IMR-90 (cell line): ENCODE measurements around the gene CLDN24. TPM values are rescaled to one million over a fixed set of nuclear protein-coding genes. Genes with fewer than 3 reads are reported as not detected.
A peak's percentile ranks its signal among the peaks of the same experiment; 100 is the strongest.

Source experiments
- ATAC-seq: fragments of 200-7000 bp; cut with Tn5 transposase; 2 replicates; pipeline ENCODE4 v1.9.1; 2020; ENCODE audit warnings: low read depth, mild to moderate bottlenecking, moderate library complexity
- BruUV-seq: library from RNA; stranded (reverse); fragments of 400-500 nt; replicated peaks from 2 replicates; lab custom pipeline; 2021; lab: Mats Ljungman, UMichigan
- CTCF ChIA-PET: fragments of 300-600 bp; formaldehyde crosslinking; extraction: SDS; loops from one replicate; lab custom pipeline; 2021; ENCODE audit warnings: antibody characterized with exemption; lab: Yijun Ruan, JAX
- POLR2A ChIA-PET: fragments of 300-600 bp; sonication (Branson Sonifier 250); formaldehyde crosslinking; loops from one replicate; lab custom pipeline; 2022; ENCODE audit warnings: antibody characterized with exemption; ENCODE audit not compliant: unreplicated experiment; lab: Charles Lee
- DNase-seq: peaks from one replicate; pipeline ENCODE4 v3.0.0; 2013
- H2AFZ ChIP-seq: replicated peaks from 2 replicates; pipeline ENCODE3; 2013; ENCODE audit warnings: low read length, mild to moderate bottlenecking; ENCODE audit not compliant: poor library complexity
- H2AK5ac ChIP-seq: 2 replicates; pipeline ENCODE4 v1.6.1; 2013; ENCODE audit warnings: low read depth, low read length, inconsistent platforms
- H2AK9ac ChIP-seq: replicated peaks from 2 replicates; pipeline ENCODE3; 2013; ENCODE audit warnings: mild to moderate bottlenecking, low read depth, low read length, moderate library complexity; ENCODE audit not compliant: poor library complexity
- H2BK120ac ChIP-seq: 2 replicates; pipeline ENCODE4 v1.6.1; 2013; ENCODE audit warnings: low read depth, low read length, inconsistent platforms
- H2BK15ac ChIP-seq: 3 replicates; pipeline ENCODE4 v1.6.1; 2013; ENCODE audit warnings: low read depth, low read length, inconsistent platforms
- H2BK20ac ChIP-seq: 2 replicates; pipeline ENCODE4 v1.6.1; 2013; ENCODE audit warnings: low read depth, mild to moderate bottlenecking, inconsistent platforms, low read length, moderate library complexity
- H2BK5ac ChIP-seq: 2 replicates; pipeline ENCODE4 v1.6.1; 2013; ENCODE audit warnings: mild to moderate bottlenecking, low read depth, low read length, inconsistent platforms; ENCODE audit not compliant: poor library complexity, severe bottlenecking
- H3K14ac ChIP-seq: replicated peaks from 2 replicates; pipeline ENCODE4 v1.6.1; 2013; ENCODE audit warnings: low read depth, low read length, inconsistent platforms
- H3K18ac ChIP-seq: 2 replicates; pipeline ENCODE4 v1.6.1; 2013; ENCODE audit warnings: low read depth, low read length, control low read depth
- H3K23ac ChIP-seq: 2 replicates; pipeline ENCODE4 v1.6.1; 2013; ENCODE audit warnings: low read depth, low read length, inconsistent platforms
- H3K27ac ChIP-seq: 2 replicates; pipeline ENCODE4 v1.5.1; 2013; ENCODE audit warnings: mild to moderate bottlenecking, control low read depth, low read length; ENCODE audit not compliant: insufficient read depth
- H3K27me3 ChIP-seq: 2 replicates; pipeline ENCODE4 v1.6.1; 2013; ENCODE audit warnings: low read length; ENCODE audit not compliant: control insufficient read depth, insufficient read depth
- H3K36me3 ChIP-seq: 2 replicates; pipeline ENCODE4 v1.6.1; 2013; ENCODE audit warnings: low read length, mixed read lengths; ENCODE audit not compliant: control insufficient read depth, insufficient read depth
- H3K4ac ChIP-seq: 2 replicates; pipeline ENCODE4 v1.6.1; 2013; ENCODE audit warnings: low read depth, low read length, inconsistent platforms
- H3K4me1 ChIP-seq: 2 replicates; pipeline ENCODE4 v1.6.1; 2013; ENCODE audit warnings: low read length, mixed read lengths; ENCODE audit not compliant: control insufficient read depth, insufficient read depth
- H3K4me2 ChIP-seq: 2 replicates; pipeline ENCODE4 v1.6.1; 2013; ENCODE audit warnings: low read depth, mild to moderate bottlenecking, control low read depth, low read length, moderate library complexity
- H3K4me3 ChIP-seq: 2 replicates; pipeline ENCODE4 v1.5.1; 2013; ENCODE audit warnings: low read depth, mild to moderate bottlenecking, control low read depth, low read length, moderate library complexity; ENCODE audit not compliant: insufficient read depth
- H3K56ac ChIP-seq: 2 replicates; pipeline ENCODE4 v1.6.1; 2013; ENCODE audit warnings: low read length, inconsistent platforms; ENCODE audit not compliant: insufficient read depth; ENCODE audit errors: extremely low read depth
- H3K79me1 ChIP-seq, 2 experiments: 2 replicates each; pipeline ENCODE4 v1.6.1; 2013; ENCODE audit warnings: low read length in 2 of 2, inconsistent platforms in 1 of 2, low read depth in 1 of 2
- H3K9ac ChIP-seq: 2 replicates; pipeline ENCODE4 v1.6.1; 2013; ENCODE audit warnings: low read depth, low read length, control low read depth
- H3K9me1 ChIP-seq: 2 replicates; pipeline ENCODE4 v1.6.1; 2013; ENCODE audit warnings: low read length, inconsistent platforms; ENCODE audit not compliant: insufficient read depth
- H3K9me3 ChIP-seq: 2 replicates; pipeline ENCODE4 v1.6.1; 2013; ENCODE audit warnings: low read length; ENCODE audit not compliant: control insufficient read depth, insufficient read depth
- H4K20me1 ChIP-seq: 2 replicates; pipeline ENCODE4 v1.6.1; 2013; ENCODE audit warnings: low read length, inconsistent platforms; ENCODE audit not compliant: insufficient read depth
- H4K5ac ChIP-seq: 2 replicates; pipeline ENCODE4 v1.6.1; 2013; ENCODE audit warnings: mild to moderate bottlenecking, low read depth, low read length, control low read depth
- H4K8ac ChIP-seq, 2 experiments: 2 replicates each; pipeline ENCODE4 v1.6.1; 2013; ENCODE audit warnings: low read depth in 2 of 2, low read length in 2 of 2, control low read depth in 1 of 2, inconsistent platforms in 1 of 2
- H4K91ac ChIP-seq: 2 replicates; pipeline ENCODE4 v1.6.1; 2013; ENCODE audit warnings: low read depth, low read length, inconsistent platforms; ENCODE audit not compliant: insufficient read depth
- CHD1 ChIP-seq: IDR thresholded peaks from 2 replicates; pipeline ENCODE4 v1.6.1; 2012; ENCODE audit warnings: low read depth, low read length, improper control_type of control experiment
- ELK1 ChIP-seq: fragments of 150-350 bp; IDR thresholded peaks from 2 replicates; pipeline ENCODE4 v1.6.1; 2016; ENCODE audit warnings: low read depth, mild to moderate bottlenecking, low read length, moderate library complexity, borderline replicate concordance
- MAFK ChIP-seq: IDR thresholded peaks from 2 replicates; pipeline ENCODE4 v1.6.1; 2012; ENCODE audit warnings: low read depth, low read length, improper control_type of control experiment
- RAD21 ChIP-seq: IDR thresholded peaks from 2 replicates; pipeline ENCODE4 v1.6.1; 2012; ENCODE audit warnings: low read length, improper control_type of control experiment
- RCOR1 ChIP-seq: IDR thresholded peaks from 2 replicates; pipeline ENCODE4 v1.6.1; 2012; ENCODE audit warnings: mild to moderate bottlenecking, low read length, improper control_type of control experiment; ENCODE audit not compliant: insufficient replicate concordance
- USF2 ChIP-seq: fragments of 150-350 bp; IDR thresholded peaks from 2 replicates; pipeline ENCODE4 v1.6.1; 2017; ENCODE audit warnings: mild to moderate bottlenecking, antibody characterized with exemption, low read length, low read depth
- WGBS, 2 experiments: methylation state at CpG; one replicate each; pipeline versions ENCODE4 v1.1.5 to v1.1.7; 2013; ENCODE audit warnings: missing lambda C conversion rate in 2 of 2; ENCODE audit not compliant: insufficient read length in 1 of 2; ENCODE audit errors: extremely low coverage in 2 of 2; 5-methylcytosine and 5-hydroxymethylcytosine counted together
- dilution Hi-C: fragments of 300-500 bp; cut with HindIII; formaldehyde crosslinking; loops from one replicate; pipeline ENCODE4 v1.14.3; 2018; ENCODE audit warnings: low sequenced_read_pairs; ENCODE audit not compliant: unreplicated experiment
- in situ Hi-C: fragments of 300-500 bp; cut with MboI; formaldehyde crosslinking; loops from 3 replicates; pipeline ENCODE4 v1.14.3; 2019; ENCODE audit warnings: low sequenced_read_pairs, inconsistent platforms, mixed read lengths
- intact Hi-C: fragments of 100-400 bp; cut with micrococcal nuclease; formaldehyde crosslinking; loops from 2 replicates; pipeline ENCODE4 v1.10.0; 2022
- polyA plus RNA-seq, 3 experiments: library from polyadenylated mRNA; depleted of rRNA; stranded (reverse); fragments of >200 nt; gene quantifications; 2 replicates each; pipeline ENCODE4 v1.2.3, GENCODE V29; 2012; ENCODE audit warnings: low replicate concordance in 1 of 3
- total RNA-seq: library from RNA; depleted of rRNA; stranded (reverse); fragments of >200 nt; gene quantifications from 2 replicates; pipeline ENCODE4 v1.2.3, GENCODE V29; 2012

CLDN24 gene
- total and polyA plus RNA-seq, 2 of the 4 experiments (the other 2 are of a cell fraction) = not detected

DNA sequence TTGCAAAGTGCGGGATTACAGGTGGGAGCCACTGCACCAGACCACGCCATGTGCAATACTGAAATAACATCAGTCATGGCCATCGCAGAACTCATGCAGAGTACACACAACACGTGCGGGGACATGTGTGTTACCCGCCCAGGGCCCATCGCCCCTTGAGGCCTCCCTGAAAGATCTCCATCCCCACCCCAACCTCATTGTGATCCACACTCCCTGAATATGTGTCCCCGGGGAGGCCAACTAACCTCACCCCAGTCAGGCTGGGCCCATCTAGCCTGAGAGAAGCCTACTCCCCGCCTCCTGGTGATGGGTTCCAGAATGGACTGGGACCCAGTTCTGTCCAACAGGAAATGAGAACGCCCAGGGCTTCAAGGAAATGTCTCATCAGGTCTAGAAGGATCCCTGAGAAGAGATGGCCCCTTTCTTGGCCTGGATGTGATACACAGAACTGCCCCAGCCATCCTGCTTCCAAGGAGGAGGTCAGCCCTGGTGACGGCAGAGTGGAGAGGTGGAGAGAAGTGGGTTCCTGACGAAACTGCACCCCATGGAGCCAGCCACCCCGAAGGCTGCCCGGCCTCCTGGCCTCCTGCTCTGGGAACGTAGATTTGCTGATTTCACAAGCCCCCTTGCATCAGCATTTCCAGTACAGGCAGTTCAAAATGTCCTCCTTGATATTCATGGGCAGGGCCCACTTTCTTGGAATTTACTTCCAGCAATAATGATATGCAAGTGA is 22.5 kb upstream of the CLDN24 start:
- Histone ChIP-seq H2BK5ac (no peak overlapping the region), H4K20me1 (no peaks in the 10 kb centered on the region), H4K5ac (no peak overlapping the region), H2AFZ (peak overlapping the region; percentile 72), H3K4ac (no peak overlapping the region; the same call in 1 of the 2 replicates), H3K4me1 (peaks cover 10% of the 10 kb centered on the region; the same call in 1 of the 2 replicates), H2AK9ac (no peak overlapping the region), H3K27ac (no peak overlapping the region), H3K9ac (no peak overlapping the region), H3K4me3 (no peak overlapping the region), H3K18ac (no peak overlapping the region), H4K91ac (no peak overlapping the region), H3K14ac (no peak overlapping the region), H3K79me1 (no peaks in the 10 kb centered on the region), H2BK20ac (no peak overlapping the region), H3K36me3 (no peaks in the 10 kb centered on the region), H3K9me3 (no peaks in the 10 kb centered on the region), H3K27me3 (no peaks in the 10 kb centered on the region), H2AK5ac (no peak overlapping the region), H3K56ac (no peak overlapping the region), H3K23ac (no peak overlapping the region), H2BK15ac (no peak overlapping the region), H3K4me2 (no peak overlapping the region), H2BK120ac (no peak overlapping the region), H3K9me1 (0 out of 2 replicates have a peak, but pooled peaks cover 5% of the 10 kb centered on the region), H4K8ac (no peak overlapping the region)
- WGBS, 2 experiments = 100% methylated on average over 2 of the region's 15 CpGs; no CpG with 5 or more reads in 1 of the 2 experiments
- no peak for TF ChIP-seq RCOR1
- no peak for TF ChIP-seq USF2
- no peak for TF ChIP-seq RAD21
- no peak for TF ChIP-seq ELK1
- no peak for TF ChIP-seq CHD1
- TF ChIP-seq MAFK = no peak
- BruUV-seq = no TSS peak
- ChIA-PET POLR2A (no interaction called here), CTCF (no interaction called here)
- ATAC-seq = no peak
- dilution Hi-C loops (no loop called here), in situ Hi-C loops (no loop called here), intact Hi-C loops (no loop called here)
- no peak for DNase-seq
